ENCODE results near the gene TDG. TPM values are rescaled to one million over a fixed set of nuclear protein-coding genes. Genes with fewer than 3 reads are reported as not detected.

Gene TDG
- total RNA-seq, 2 donors from 2014 or later = 53.4 to 58.1 TPM

GRCh38 chr12:104023710-104024109, 58.0 kb downstream of the TDG start:
- Histone ChIP-seq H3K4me1 (ENCODE audit: control insufficient read depth, insufficient read depth, low read length) (no peaks in the 10 kb centered on the region), H3K36me3 (ENCODE audit: control insufficient read depth, insufficient read depth, low read length) (no peaks in the 10 kb centered on the region), H3K4me3 (ENCODE audit: low read length) (no peak overlapping the region), H3K9ac (ENCODE audit: extremely low read depth, low read length, poor library complexity, severe bottlenecking) (no peak overlapping the region), H3K27me3 (ENCODE audit: control insufficient read depth, insufficient read depth, low read length, poor library complexity, severe bottlenecking) (no peaks in the 10 kb centered on the region), H3K27ac (ENCODE audit: low read depth, low read length) (no peak overlapping the region), H3K9me3 (ENCODE audit: control insufficient read depth, low read length) (peaks cover 12% of the 10 kb centered on the region)
- 75% methylated on average over 1 of the region's 2 CpGs; no CpG with 5 or more reads in 1 of the 2 experiments for WGBS, 2 experiments (ENCODE audit: insufficient coverage in 1 of 2, insufficient read length in 1 of 2)
- Mint-ChIP-seq H3K9me3 (peaks cover 14% of the 10 kb centered on the region), H3K27me3 (ENCODE audit: insufficient read depth) (peaks cover 18% of the 10 kb centered on the region), H3K4me1 (no peaks in the 10 kb centered on the region), H3K36me3 (ENCODE audit: low read depth) (no peaks in the 10 kb centered on the region), H3K4me3 (no peak overlapping the region), H3K27ac (no peak overlapping the region)
- no peak for DNase-seq
- TF ChIP-seq CTCF (conservative IDR thresholded peaks at IDR 0.05) = no peak

GRCh38 chr12:104024348-104024747, 58.7 kb downstream of the TDG start:
- no peak for TF ChIP-seq CTCF (conservative IDR thresholded peaks at IDR 0.05)
- H3K4me1 Mint-ChIP-seq = no peaks in the 10 kb centered on the region
- H3K4me1 ChIP-seq (ENCODE audit: control insufficient read depth, insufficient read depth, low read length) = no peaks in the 10 kb centered on the region
- no peak overlapping the region for H3K4me3 Mint-ChIP-seq
- peaks cover 18% of the 10 kb centered on the region for H3K27me3 Mint-ChIP-seq (ENCODE audit: insufficient read depth)
- no peak overlapping the region for H3K27ac ChIP-seq (ENCODE audit: low read depth, low read length)
- H3K27ac Mint-ChIP-seq = no peak overlapping the region
- peaks cover 14% of the 10 kb centered on the region for H3K9me3 Mint-ChIP-seq
- H3K27me3 ChIP-seq (ENCODE audit: control insufficient read depth, insufficient read depth, low read length, poor library complexity, severe bottlenecking) = no peaks in the 10 kb centered on the region
- H3K9me3 ChIP-seq (ENCODE audit: control insufficient read depth, low read length) = peaks cover 12% of the 10 kb centered on the region
- no peak overlapping the region for H3K4me3 ChIP-seq (ENCODE audit: low read length)
- H3K36me3 Mint-ChIP-seq (ENCODE audit: low read depth) = no peaks in the 10 kb centered on the region
- no peak overlapping the region for H3K9ac ChIP-seq (ENCODE audit: extremely low read depth, low read length, poor library complexity, severe bottlenecking)
- no peaks in the 10 kb centered on the region for H3K36me3 ChIP-seq (ENCODE audit: control insufficient read depth, insufficient read depth, low read length)
- 87 to 96% methylated on average over 5 to 6 of the region's 6 CpGs for WGBS, 2 experiments (ENCODE audit: insufficient coverage in 1 of 2, insufficient read length in 1 of 2)
- DNase-seq = no peak

- Histone ChIP-seq H3K9ac (ENCODE audit: extremely low read depth, low read length, poor library complexity, severe bottlenecking) (no peak overlapping the region), H3K27me3 (ENCODE audit: control insufficient read depth, insufficient read depth, low read length, poor library complexity, severe bottlenecking) (no peaks in the 10 kb centered on the region), H3K4me1 (ENCODE audit: control insufficient read depth, insufficient read depth, low read length) (no peaks in the 10 kb centered on the region), H3K4me3 (ENCODE audit: low read length) (no peak overlapping the region), H3K9me3 (ENCODE audit: control insufficient read depth, low read length) (peaks cover 12% of the 10 kb centered on the region), H3K27ac (ENCODE audit: low read depth, low read length) (no peak overlapping the region), H3K36me3 (ENCODE audit: control insufficient read depth, insufficient read depth, low read length) (no peaks in the 10 kb centered on the region)
- no peaks in the 10 kb centered on the region for H3K4me1 Mint-ChIP-seq
- no peak overlapping the region for H3K4me3 Mint-ChIP-seq
- peaks cover 6% of the 10 kb centered on the region for H3K27me3 Mint-ChIP-seq (ENCODE audit: insufficient read depth)
- no peak overlapping the region for H3K27ac Mint-ChIP-seq
- H3K36me3 Mint-ChIP-seq (ENCODE audit: low read depth) = no peaks in the 10 kb centered on the region
- TF ChIP-seq CTCF (conservative IDR thresholded peaks at IDR 0.05) = no peak
- WGBS, 2 experiments (ENCODE audit: insufficient coverage in 1 of 2, insufficient read length in 1 of 2) = 92% methylated on average over 2 of the region's 2 CpGs
- H3K9me3 Mint-ChIP-seq = peaks cover 14% of the 10 kb centered on the region
- DNase-seq = no peak
Observed at GRCh38 chr12:104025771-104026170, 60.1 kb downstream of the TDG start.
